HL-60 (cell line): ENCODE results near the gene TPST1.
"Not testable (repeated sequence)": the region's sequence is repeated elsewhere in the genome, so short reads cannot be mapped to it uniquely, and the experiment has no call there.

Experiments
- DNase-seq, 2 experiments: peaks; one replicate each; pipeline ENCODE4 v3.0.0-alpha.2; 2010 to 2020; ENCODE audit warnings: low read depth in 1 of 2, low spot score in 1 of 2
- H3K27ac ChIP-seq: fragments of 250-450 bp; sonication (Bioruptor Pico); replicated peaks from 2 replicates; pipeline ENCODE4 v1.5.1; 2020; ENCODE audit warnings: mild to moderate bottlenecking, moderate library complexity
- H3K27me3 ChIP-seq: fragments of 250-450 bp; sonication (Bioruptor Pico); 2 replicates; pipeline ENCODE4 v1.5.1; 2021; ENCODE audit warnings: mild to moderate bottlenecking, moderate library complexity; ENCODE audit not compliant: insufficient read depth, poor library complexity, severe bottlenecking
- H3K4me3 ChIP-seq: replicated peaks from 2 replicates; pipeline ENCODE4 v1.5.1; 2011; ENCODE audit warnings: mild to moderate bottlenecking, control low read depth, low read length; ENCODE audit not compliant: insufficient read depth
- CTCF ChIP-seq: IDR thresholded peaks from one replicate; pipeline ENCODE4 v1.5.1; 2011; ENCODE audit warnings: low read length, control low read depth, inconsistent platforms; ENCODE audit not compliant: insufficient read depth
- GABPA ChIP-seq: IDR thresholded peaks from 2 replicates; pipeline ENCODE4 v1.6.1; 2012; ENCODE audit warnings: low read depth
- POLR2AphosphoS5 ChIP-seq: IDR thresholded peaks from 2 replicates; pipeline ENCODE4 v1.6.1; 2012; ENCODE audit warnings: low read depth
- REST ChIP-seq: IDR thresholded peaks from 2 replicates; pipeline ENCODE4 v1.6.1; 2012; ENCODE audit warnings: low read depth; ENCODE audit not compliant: insufficient replicate concordance
- SPI1 ChIP-seq: IDR thresholded peaks from 2 replicates; pipeline ENCODE4 v1.6.1; 2012; ENCODE audit warnings: low read depth, mild to moderate bottlenecking, borderline replicate concordance

TPST1 gene

GRCh38 chr7:66321283-66321682, 116.1 kb downstream of the TPST1 start:
- H3K27me3 ChIP-seq = no peaks in the 10 kb centered on the region
- DNase-seq = no peak
- no peak overlapping the region for H3K4me3 ChIP-seq
- TF ChIP-seq SPI1 (no peak), CTCF (no peak), GABPA (no peak), POLR2AphosphoS5 (no peak), REST (no peak)
- H3K27ac ChIP-seq = no peak overlapping the region

GRCh38 chr7:66323114-66323796, 118.1 kb downstream of the TPST1 start:
- no peak for DNase-seq
- no peaks in the 10 kb centered on the region for H3K27me3 ChIP-seq
- no peak overlapping the region for H3K4me3 ChIP-seq
- no peak overlapping the region for H3K27ac ChIP-seq
- TF ChIP-seq CTCF (no peak), GABPA (no peak), SPI1 (no peak), REST (no peak), POLR2AphosphoS5 (no peak)

GRCh38 chr7:66324985-66325384, 119.9 kb downstream of the TPST1 start:
- peak; percentile 87 for TF ChIP-seq SPI1
- not testable (repeated sequence) for H3K27ac ChIP-seq, H3K4me3 ChIP-seq, H3K27me3 ChIP-seq
- DNase-seq = peak; percentile 39 to 64

GRCh38 chr7:66326501-66327215, 121.5 kb downstream of the TPST1 start:
- TF ChIP-seq GABPA (no peak), POLR2AphosphoS5 (no peak), CTCF (no peak), REST (no peak), SPI1 (no peak)
- DNase-seq = no peak
- H3K27me3 ChIP-seq = no peaks in the 10 kb centered on the region
- no peak overlapping the region for H3K4me3 ChIP-seq
- no peak overlapping the region for H3K27ac ChIP-seq
